Fibroblast of peridontal ligament (primary cell): ENCODE data around the gene KMT2C.
"Not testable (repeated sequence)": the region's sequence is repeated elsewhere in the genome, so short reads cannot be mapped to it uniquely, and the experiment has no call there.

Experiments used
- DNase-seq: peaks from one replicate; pipeline ENCODE4 v3.0.0-alpha.2; 2010; ENCODE audit errors: extremely low read depth

KMT2C gene

DNA sequence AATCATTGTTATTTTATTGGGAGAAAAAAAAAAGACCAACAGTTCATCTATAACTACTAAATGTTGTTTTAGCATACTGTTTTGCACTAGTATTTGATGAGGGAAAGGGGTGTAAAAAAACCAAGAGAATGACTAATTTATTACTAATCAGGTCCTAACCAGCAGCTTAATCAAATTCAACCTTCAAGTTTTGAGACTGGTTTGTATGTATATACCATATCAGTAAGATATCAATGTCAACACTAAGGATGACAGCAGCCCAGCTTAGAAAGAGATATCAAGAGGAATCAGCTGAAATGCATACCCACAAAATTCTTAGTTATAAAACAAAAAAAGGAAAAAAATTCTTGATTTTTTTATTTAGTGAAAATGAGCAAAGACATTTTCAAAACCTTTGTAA lies 122.6 kb downstream of the KMT2C start:
- no peak for DNase-seq

DNA sequence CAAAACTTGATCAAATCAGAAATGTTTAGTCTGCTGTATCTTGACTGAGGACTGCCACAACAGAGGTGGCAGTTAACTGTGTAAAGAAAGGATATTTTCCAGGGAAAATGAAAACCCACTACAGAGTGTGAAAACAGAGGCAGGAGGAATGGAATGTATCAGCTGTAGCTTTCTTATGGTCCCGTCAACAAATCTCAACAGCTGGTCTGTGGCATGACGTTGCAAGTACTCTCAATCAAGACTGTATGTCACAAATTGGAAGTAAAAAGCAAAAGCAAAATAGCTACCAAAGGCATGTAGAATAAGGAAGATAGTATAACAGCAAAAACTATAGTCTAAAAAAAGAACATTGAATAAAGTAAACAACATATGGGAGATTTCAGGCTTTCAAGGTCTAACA lies 123.5 kb downstream of the KMT2C start:
- DNase-seq = peak; percentile 73

GRCh38 chr7:152307902-152308301 lies 127.9 kb downstream of the KMT2C start:
- DNase-seq = no peak

DNA sequence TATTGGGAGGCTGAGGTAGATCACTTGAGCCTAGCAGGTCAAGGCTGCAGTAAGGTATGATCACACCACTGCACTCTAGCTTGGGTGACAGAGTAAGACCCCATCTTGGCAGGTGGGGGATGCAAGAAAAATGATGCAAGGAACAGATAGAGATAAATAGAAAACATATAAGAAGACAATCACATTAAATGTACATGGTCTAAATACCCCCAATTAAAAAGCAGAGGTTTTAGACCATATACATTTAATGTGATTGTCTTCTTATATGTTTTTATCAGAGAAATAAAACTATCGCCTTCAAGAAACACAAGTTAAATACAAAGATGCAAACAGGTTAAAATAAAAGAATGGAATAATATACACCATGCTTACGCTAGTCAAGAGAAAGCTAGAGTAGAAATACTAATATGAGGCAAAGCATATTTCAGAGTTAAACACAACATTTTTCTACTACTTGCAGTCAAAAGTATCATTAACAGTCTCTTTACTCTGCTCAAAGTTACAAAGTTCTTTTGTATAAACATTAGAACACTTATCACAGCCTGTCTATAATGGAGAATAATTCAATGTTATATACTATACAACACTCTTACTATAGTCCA lies 136.2 kb downstream of the KMT2C start:
- not testable (repeated sequence) for DNase-seq

DNA sequence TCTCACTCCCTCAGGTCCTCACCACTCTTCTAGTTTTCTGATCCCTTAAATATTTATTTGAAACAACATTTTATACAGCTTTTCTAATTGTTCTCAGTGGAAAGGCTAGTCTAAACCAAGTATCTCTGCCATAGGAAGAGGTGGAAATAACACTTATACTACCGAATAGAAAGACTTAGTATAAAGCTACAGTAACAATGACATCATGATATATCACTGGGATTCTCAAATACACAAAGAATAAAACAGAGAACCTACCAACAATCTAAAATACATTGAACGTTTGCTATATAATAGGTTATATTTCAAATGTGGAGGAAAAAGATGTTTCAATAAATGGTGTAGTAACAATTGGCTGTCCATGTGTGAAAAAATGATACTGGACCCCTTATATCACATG lies 142.9 kb downstream of the KMT2C start:
- DNase-seq = no peak

DNA sequence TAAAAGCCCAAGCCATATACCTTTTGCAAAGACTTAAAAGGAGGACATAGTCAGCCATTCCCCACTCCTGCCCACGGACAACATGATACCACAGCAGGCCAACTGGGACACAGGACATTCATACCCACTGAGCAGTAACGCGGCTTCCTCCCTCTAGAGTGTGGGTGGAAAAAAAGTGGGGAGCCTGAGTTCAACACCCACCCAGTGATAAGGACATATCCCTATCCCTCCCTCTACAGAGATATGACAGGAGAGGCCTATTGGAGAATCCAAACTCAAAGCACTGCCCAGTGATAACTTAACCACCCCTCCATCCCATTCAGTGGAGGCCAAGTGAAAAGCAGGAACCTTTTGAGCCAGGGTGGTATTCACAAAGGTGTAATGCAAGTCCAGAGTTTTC lies 148.8 kb downstream of the KMT2C start:
- DNase-seq = not testable (repeated sequence)

GRCh38 chr7:152286219-152286618 lies 149.6 kb downstream of the KMT2C start:
- DNase-seq = not testable (repeated sequence)

DNA sequence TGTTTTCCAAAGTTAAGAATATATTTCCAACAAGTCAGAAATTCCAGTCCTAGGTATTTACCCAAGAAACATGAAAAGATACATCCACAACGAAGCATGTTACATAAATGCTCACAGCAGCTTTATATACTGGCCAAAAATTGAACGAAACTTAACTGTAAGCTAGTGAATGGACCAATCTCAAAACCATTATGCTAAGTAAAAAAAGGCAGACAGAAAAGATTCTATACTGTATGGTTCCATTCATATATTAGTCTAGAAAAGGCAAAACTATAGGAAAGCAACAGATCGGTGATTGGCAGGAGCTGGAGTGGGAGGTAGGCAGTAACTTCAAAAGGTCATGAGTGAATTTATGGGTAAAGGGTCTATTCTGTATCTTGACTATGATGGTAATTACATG lies 150.8 kb downstream of the KMT2C start:
- DNase-seq = not testable (repeated sequence)

DNA sequence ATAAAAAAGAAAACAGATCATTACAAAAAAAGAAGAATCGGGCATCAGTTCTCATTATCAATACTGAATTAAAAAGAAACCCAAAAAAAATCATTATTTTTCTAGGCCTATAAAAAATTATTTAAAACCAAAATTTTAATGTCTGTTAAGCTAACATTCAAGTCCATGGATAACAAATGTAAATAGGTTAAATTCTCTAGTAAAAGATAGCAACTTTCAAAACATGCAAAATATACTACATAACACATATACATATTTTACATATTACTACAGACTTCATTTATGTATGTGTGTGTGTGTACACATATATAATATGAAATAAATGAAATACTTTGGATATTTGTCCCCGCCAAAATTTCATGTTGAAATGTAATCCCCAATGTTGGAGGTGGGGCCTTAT lies 158.1 kb downstream of the KMT2C start:
- not testable (repeated sequence) for DNase-seq

DNA sequence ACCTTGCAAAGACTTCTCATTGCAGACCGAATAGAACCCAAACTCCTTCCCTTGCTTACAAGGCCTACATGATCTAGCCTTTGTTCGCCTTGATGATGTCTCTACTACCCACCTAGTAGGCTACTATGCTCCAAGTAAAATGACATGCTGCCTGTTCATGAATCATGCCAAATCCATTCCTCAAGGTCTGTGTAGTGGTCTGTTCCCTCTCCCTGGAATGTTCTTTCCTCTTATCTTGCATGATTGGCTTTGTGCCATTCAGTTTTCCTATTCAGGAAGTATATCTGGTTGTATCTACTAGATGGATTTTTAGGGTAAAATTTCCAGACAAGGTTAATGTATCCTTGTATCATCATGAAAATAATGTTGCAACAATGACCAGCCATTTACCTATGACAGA lies 165.4 kb downstream of the KMT2C start:
- not testable (repeated sequence) for DNase-seq

DNA sequence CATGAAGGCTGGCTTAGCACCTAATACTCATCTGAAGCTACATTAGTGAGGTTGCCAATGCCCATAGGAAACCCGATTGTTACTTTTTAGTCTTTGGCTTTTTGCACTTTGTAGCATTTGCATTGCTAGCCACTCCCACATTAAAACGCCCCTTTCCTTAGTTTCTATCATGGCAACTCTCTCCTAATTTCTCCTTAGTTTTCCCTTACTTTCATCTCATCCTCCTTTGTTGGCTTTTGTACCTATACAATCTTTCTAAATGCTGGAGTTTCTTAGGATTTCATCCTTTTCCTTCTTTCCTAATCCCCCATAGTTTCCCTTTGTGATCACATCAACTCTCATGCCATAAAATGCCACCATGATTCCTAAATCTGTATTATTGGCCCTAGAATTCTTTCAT lies 168.9 kb downstream of the KMT2C start:
- DNase-seq = not testable (repeated sequence)

- not testable (repeated sequence) for DNase-seq
Observed at GRCh38 chr7:152264915-152265314, 170.9 kb downstream of the KMT2C start.

GRCh38 chr7:152262146-152262545 lies 173.7 kb downstream of the KMT2C start:
- not testable (repeated sequence) for DNase-seq

DNA sequence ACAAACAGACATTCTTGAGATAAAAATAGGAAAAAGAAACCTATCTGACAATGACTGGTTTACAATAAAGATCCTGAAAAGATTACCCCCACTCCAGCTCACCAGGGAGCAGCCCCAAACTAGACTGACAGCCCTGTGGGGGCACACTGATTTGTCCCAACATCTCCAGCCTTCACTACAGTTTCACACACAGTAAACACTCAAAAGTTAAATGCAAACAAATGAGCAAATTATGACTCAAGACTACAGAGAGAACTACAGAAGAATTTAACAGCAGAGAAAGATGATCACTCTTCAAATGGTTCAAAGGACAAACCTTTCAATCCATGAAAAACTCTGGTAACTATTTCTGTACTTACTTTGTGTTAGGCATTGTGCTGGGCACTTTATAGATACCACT lies 176.2 kb downstream of the KMT2C start:
- peak; percentile 22 for DNase-seq

DNA sequence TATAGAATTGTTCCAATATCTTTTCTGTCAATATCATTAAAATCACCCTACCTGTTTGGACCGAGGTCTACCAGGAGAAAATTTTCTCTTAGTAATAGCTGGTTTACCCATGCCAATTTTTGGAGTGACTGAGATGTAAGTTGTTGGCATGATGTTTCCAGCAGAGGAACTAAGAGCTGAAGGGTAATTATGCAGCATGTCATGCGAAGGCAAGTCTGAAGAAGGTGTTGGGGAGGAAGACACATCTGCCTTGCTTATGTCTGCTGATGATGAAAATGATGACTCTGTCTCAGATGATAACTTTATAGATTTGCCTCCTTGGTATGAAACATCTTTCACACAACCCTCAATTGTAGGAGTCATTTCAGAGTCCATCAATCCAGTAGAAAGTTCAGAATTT lies 188.0 kb downstream of the KMT2C start:
- not testable (repeated sequence) for DNase-seq

- DNase-seq = not testable (repeated sequence)
Observed at GRCh38 chr7:152245417-152245816, 190.4 kb downstream of the KMT2C start.

DNA sequence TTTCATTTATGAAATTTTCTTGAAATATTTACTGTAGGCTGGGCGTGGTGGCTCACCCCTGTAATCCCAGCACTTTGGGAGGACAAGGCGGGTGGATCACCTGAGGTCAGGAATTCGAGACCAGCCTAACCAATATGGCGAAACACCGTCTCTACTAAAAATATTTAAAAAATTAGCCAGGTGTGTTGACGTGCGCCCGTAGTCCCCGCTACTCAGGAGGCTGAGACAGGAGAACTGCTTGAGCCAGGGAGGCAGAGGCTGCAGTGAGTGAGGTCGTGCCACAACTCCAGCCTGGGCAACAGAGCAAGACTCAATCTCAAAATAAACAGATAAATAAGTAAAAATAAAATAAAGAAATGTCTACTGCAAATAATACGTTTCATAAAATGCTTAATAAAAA lies 192.3 kb downstream of the KMT2C start:
- not testable (repeated sequence) for DNase-seq

GRCh38 chr7:152241301-152241700 lies 194.5 kb downstream of the KMT2C start:
- not testable (repeated sequence) for DNase-seq

- DNase-seq = not testable (repeated sequence)
Observed at GRCh38 chr7:152236306-152236705, 199.5 kb downstream of the KMT2C start.

- peak; percentile 5 for DNase-seq
Observed at GRCh38 chr7:152234421-152234820, 201.4 kb downstream of the KMT2C start.

- DNase-seq = no peak
Observed at GRCh38 chr7:152231089-152231488, 204.7 kb downstream of the KMT2C start.

DNA sequence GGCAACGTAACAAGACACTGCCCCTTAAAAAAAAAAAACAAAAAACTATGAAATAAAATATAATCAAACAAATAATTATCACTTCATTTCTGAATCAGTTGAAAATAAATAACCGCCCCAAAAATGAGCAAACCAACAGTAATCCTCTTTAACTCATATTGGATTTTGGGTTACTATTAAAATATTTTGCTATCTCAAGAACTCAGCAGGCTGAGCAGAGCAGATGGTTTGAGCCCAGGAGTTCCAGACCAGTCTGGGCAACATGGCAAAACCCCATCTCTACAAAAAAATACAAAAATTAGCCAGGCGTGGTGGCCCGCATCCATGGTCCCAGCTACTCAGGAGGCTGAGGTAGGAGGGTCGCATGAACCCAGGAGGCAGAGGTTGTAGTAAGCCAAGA lies 216.2 kb downstream of the KMT2C start:
- not testable (repeated sequence) for DNase-seq

DNA sequence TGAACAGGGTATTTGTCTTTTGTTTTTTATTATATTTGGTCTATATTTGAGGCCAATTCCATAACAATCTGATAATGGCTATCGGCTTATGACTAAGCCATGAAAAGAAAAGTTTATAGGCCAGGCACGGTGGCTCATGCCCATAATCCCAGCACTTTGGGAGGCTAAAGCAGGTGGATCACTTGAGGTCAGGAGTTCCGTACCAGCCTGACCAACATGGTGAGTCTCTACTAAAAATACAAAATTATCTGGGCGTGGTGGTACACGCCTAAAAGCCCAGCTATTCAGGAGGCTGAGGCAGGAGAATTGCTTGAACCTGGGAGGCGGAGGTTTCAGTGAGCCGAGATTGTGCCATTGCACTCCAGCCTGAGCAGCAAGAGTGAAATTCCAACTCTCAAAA lies 227.0 kb downstream of the KMT2C start:
- not testable (repeated sequence) for DNase-seq

GRCh38 chr7:152204417-152204816 lies 231.4 kb downstream of the KMT2C start:
- not testable (repeated sequence) for DNase-seq
